HG03575 (cell line): Measurements from ENCODE around the gene KDM1A.
"Not testable (repeated sequence)": the region's sequence is repeated elsewhere in the genome, so short reads cannot be mapped to it uniquely, and the experiment has no call there.

Experiments
- ATAC-seq: cut with Tn5 transposase; IDR thresholded peaks from one replicate; pipeline ENCODE4 v1.9.1; 2021; ENCODE audit not compliant: unreplicated experiment, insufficient number of reproducible peaks, low FRiP score; ENCODE audit errors: extremely low read depth

KDM1A gene

GRCh38 chr1:23019094-23019862 is at the start of gene KDM1A:
TSS of gene KDM1A (plus strand) at chr1:23019468. CDS start at chr1:23019597, 129 bp downstream.
- ATAC-seq: peak; percentile 48

GRCh38 chr1:22970096-22970495 is 49.2 kb upstream of the KDM1A start:
- ATAC-seq: no peak

GRCh38 chr1:22971161-22971560 is 48.1 kb upstream of the KDM1A start:
- ATAC-seq: no peak

- ATAC-seq: no peak
Observed at GRCh38 chr1:22971611-22972405, 47.5 kb upstream of the KDM1A start.

GRCh38 chr1:22972760-22973159 is 46.5 kb upstream of the KDM1A start, which contains the start of gene LACTBL1:
TSS of gene LACTBL1 (minus strand) at chr1:22972866. CDS start at chr1:22972316, 550 bp downstream.
- no peak for ATAC-seq

GRCh38 chr1:22975694-22976093 is 43.6 kb upstream of the KDM1A start:
- no peak for ATAC-seq

GRCh38 chr1:22976127-22976460 is 43.2 kb upstream of the KDM1A start:
- no peak for ATAC-seq

GRCh38 chr1:22976461-22977243 is 42.6 kb upstream of the KDM1A start:
- ATAC-seq: no peak

- no peak for ATAC-seq
Observed at GRCh38 chr1:22978299-22978698, 41.0 kb upstream of the KDM1A start.

- not testable (repeated sequence) for ATAC-seq
Observed at GRCh38 chr1:22980471-22980790, 38.8 kb upstream of the KDM1A start.

- ATAC-seq: no peak
Observed at GRCh38 chr1:22983944-22984343, 35.3 kb upstream of the KDM1A start.

GRCh38 chr1:22992384-22992783 is 26.9 kb upstream of the KDM1A start:
- ATAC-seq: not testable (repeated sequence)

- not testable (repeated sequence) for ATAC-seq
Observed at GRCh38 chr1:22993220-22993795, 26.0 kb upstream of the KDM1A start.

GRCh38 chr1:22995774-22996173 is 23.5 kb upstream of the KDM1A start:
- ATAC-seq: no peak

- not testable (repeated sequence) for ATAC-seq
Observed at GRCh38 chr1:22997528-22997927, 21.7 kb upstream of the KDM1A start.

- not testable (repeated sequence) for ATAC-seq
Observed at GRCh38 chr1:23000133-23000532, 19.1 kb upstream of the KDM1A start.

GRCh38 chr1:23002218-23002617 is 17.1 kb upstream of the KDM1A start:
- ATAC-seq: not testable (repeated sequence)

- ATAC-seq: no peak
Observed at GRCh38 chr1:23004112-23004511, 15.2 kb upstream of the KDM1A start.

GRCh38 chr1:23004769-23005168 is 14.5 kb upstream of the KDM1A start:
- ATAC-seq: not testable (repeated sequence)
